Lower leg skin (tissue), 3 donors: ENCODE results near the gene SRD5A3.

Source experiments
- CTCF ChIP-seq, 3 donors: fragments of 450-650 bp; IDR thresholded peaks; one replicate each; pipeline ENCODE4 v1.5.1; 2016; ENCODE audit warnings: antibody characterized with exemption in 3 of 3, mild to moderate bottlenecking in 3 of 3, moderate library complexity in 2 of 3
- POLR2A ChIP-seq, 2 donors: fragments of 450-650 bp; IDR thresholded peaks; one replicate each; pipeline ENCODE4 v1.6.1; 2016 to 2017; ENCODE audit warnings: antibody characterized with exemption in 2 of 2, mild to moderate bottlenecking in 1 of 2, moderate library complexity in 1 of 2

- TF ChIP-seq CTCF (IDR thresholded peaks at IDR 0.05) (no peak), POLR2A (IDR thresholded peaks at IDR 0.05) (no peak)
Observed at GRCh38 chr4:55345054-55345453, 988 bp upstream of the SRD5A3 start.
